Measurements from ENCODE around the gene MYMX.
A peak's percentile ranks its signal among the peaks of the same experiment; 100 is the strongest.

The MYMX gene

DNA sequence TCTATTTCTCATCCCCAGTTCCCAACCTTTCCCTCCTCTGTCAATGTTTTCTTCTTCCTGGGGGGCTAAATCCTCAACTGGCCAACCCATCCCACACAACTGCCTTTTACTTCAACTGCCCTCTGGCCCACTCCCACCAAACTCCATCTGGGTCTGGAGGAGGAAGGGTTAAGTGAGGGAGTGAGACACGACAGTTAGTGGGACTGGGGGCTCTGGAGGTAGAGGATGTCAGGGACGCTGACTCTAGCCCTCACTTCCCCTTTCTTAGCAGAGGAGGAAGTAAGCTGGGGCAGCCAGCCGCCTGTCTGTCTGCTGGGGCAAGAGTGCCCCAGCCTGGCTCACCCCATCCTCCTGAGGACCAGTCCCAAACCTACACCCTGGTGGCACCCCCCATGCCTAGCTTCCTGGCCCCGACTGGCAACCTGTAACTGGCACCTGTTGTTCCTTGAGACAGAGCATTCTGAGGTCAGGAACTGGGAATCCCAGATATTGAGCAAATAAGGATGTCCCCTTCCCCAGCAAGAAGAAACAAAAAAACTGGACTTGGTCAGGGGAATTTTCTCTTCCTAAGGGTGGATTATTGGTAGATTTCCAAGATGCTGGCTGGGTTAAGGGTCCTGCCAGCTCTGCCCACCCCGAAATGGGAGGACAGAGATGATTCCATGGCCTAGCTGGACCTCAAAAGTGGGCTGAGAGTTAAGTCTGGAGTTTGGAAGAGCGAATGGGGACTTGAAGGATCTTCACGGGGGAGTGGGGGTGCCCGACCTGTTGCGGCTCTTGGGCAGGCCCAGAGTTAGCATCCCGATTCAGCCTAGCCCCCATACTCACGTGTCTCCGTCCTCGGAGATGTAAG is 47.7 kb downstream of the MYMX start:
- no peak for DNase-seq (ENCODE audit: low spot score)

DNA sequence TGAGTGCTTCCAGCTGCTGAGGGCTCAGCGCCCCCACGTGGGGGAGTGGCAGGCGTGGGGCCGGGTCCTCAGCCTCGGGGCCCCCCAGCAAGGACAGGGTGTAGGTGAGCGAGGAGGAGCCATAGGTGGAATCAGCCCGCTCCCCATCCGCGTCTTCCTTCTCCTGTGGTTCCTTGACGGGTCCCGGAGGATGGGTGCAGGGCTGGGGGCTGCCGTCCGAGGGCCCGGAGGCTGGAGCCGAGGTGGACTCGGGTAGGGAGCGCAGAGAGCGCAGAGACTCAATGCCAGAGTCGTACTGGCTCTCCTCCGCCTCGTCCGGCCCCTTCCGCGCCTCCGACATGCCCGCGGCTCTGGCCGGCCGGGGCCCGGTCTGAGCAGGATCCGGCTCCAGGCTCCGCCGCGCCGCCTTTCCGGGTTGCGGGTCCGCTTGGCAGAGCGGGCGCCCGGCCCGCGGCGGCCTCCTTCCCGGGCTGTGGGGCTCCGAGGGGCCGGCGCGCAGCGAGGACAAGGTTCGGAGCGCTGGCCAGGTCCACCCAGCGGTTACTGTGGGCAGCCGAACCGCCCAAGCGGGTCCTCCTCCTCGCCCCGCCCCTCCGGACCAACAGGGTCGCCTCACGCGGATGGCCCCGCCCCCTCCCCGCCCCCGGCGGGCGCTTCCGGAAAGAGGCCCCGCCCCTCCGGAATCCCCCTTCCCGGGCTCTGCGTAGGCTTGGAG is 48.4 kb downstream of the MYMX start, which contains the start of gene NFKBIE:
Gene NFKBIE, minus strand, starts transcription at position 545 of the 715 bp plus-strand sequence. Its CDS starts 205 bp downstream, at position 340.
- DNase-seq (ENCODE audit: low spot score) = peak; percentile 95

DNA sequence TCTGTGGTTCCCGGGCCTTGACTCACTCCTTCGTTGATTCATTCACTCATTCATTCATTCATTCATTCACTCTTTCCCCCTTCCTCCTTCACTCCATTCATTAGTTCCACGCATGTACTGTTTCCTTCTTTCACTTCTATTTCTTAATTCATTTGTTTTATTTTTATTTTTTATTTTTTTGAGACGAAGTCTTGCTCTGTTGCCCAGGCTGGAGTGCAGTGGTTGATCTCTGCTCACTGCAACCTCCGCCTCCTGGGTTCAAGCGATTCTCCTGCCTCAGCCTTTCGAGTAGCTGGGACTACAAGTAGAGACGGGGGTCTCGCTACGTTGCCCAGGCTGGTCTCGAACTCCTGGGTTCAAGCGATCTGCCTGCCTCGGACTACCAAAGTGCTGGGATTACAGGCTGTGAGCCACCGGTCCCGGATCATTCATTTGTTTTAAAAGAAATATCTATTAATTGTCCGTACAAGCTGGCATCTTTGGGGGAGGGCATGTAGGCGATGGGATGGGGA is 49.1 kb downstream of the MYMX start:
- DNase-seq (ENCODE audit: low spot score) = no peak

DNA sequence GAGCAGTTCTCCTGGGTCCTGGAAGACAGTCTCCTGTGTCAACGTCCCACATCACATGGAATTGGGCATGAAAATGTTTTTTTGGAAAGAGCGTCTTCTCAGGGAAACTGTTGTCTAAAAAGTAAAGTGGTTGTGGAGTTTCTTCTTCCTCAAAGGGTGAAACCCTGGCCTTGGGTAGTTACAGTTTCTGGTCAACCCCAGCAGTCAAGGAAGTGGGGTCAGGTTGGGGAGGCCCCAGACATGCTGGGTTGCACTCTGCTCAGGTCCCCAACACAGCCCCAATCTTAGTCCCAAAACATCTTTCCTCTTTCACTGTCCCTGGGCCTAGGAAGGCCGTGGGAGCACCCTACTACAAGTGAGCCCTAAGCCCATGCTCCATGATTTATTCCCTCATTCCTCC is 49.6 kb downstream of the MYMX start:
- DNase-seq (ENCODE audit: low spot score) = no peak

DNA sequence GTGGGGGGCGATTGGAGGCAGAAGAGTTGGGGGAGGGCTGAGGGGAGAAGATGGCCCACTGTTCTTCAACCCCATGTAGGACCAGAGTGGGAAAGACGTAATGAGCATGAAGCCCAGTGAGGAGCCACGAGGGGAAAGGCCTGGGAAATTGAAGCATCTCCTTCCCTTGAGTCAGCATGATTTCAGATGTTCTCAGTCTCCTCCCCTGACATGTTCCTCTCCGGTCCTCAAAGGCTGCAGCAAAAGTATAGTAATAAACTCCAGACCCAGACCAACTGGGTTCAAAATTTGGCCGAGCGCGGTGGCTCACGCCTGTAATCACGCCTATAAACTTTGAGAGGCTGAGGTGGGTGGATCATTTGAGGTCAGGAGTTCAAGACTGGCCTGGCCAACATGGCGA is 50.5 kb downstream of the MYMX start:
- DNase-seq (ENCODE audit: low spot score) = no peak

All from iPS-NIHi11 (cell line).